Prostate gland (tissue), 2 donors: ENCODE results near the gene NFIX. TPM values are rescaled to one million over a fixed set of nuclear protein-coding genes. Genes with fewer than 3 reads are reported as not detected.

Source experiments
- DNase-seq: peaks from one replicate; pipeline ENCODE4 v3.0.0-alpha.2; 2019; ENCODE audit warnings: low spot score
- H3K27ac ChIP-seq, 2 donors: fragments of 200-600 bp; sonication (generic); 2 replicates each; pipeline ENCODE4 v1.5.1; 2017 to 2019
- H3K27me3 ChIP-seq: fragments of 200-600 bp; sonication (generic); replicated peaks from 2 replicates; pipeline ENCODE4 v1.5.1; 2019; ENCODE audit not compliant: insufficient read depth
- H3K36me3 ChIP-seq, 2 donors: fragments of 200-600 bp; sonication (generic); 1 replicate in 1 of 2; 2 replicates in 1 of 2; pipeline versions ENCODE4 v1.5.1 to v1.8.1; 2017 to 2019
- H3K4me1 ChIP-seq: fragments of 200-600 bp; sonication (generic); replicated peaks from 2 replicates; pipeline ENCODE4 v1.5.1; 2019
- H3K4me3 ChIP-seq, 2 donors: fragments of 200-600 bp; sonication (generic); 2 replicates each; pipeline ENCODE4 v1.5.1; 2017 to 2019
- H3K9me3 ChIP-seq: fragments of 200-600 bp; sonication (generic); 2 replicates; pipeline ENCODE4 v1.5.1; 2017
- CTCF ChIP-seq, 4 experiments: fragments of 200-600 bp in 2 of 4; fragments of 450-650 bp in 2 of 4; sonication (generic) in 2 of 4; IDR thresholded peaks; 1 replicate in 3 of 4; 2 replicates in 1 of 4; pipeline ENCODE4 v1.5.1; 2016 to 2019; ENCODE audit warnings: antibody characterized with exemption in 4 of 4, mild to moderate bottlenecking in 2 of 4, moderate library complexity in 2 of 4
- POLR2A ChIP-seq: fragments of 450-650 bp; IDR thresholded peaks from one replicate; pipeline ENCODE4 v1.6.1; 2016; ENCODE audit warnings: antibody characterized with exemption, mild to moderate bottlenecking
- POLR2AphosphoS5 ChIP-seq: sonication (generic); formaldehyde crosslinking; IDR thresholded peaks from one replicate; pipeline ENCODE4 v1.6.1; 2017; ENCODE audit warnings: antibody characterized with exemption
- WGBS: methylation state at CpG from one replicate; pipeline ENCODE4 v1.1.5; 2018; 5-methylcytosine and 5-hydroxymethylcytosine counted together
- intact Hi-C: fragments of 100-400 bp; cut with DNase I; formaldehyde crosslinking; loops from one replicate; pipeline ENCODE4 v1.14.2; 2022
- total RNA-seq, 2 donors: library from RNA; depleted of rRNA; stranded (reverse); fragments of >200 nt; gene quantifications; one replicate each; pipeline ENCODE4 v1.1.0, GENCODE V29; 2016

Gene NFIX
- total RNA-seq, 2 donors from 2014 or later, result 185 to 286 TPM

GRCh38 chr19:13100031-13100588 lies 104.8 kb downstream of the NFIX start:
- no peak for DNase-seq
- 77% methylated on average over 12 of the region's 12 CpGs for WGBS
- H3K27me3 ChIP-seq, result no peaks in the 10 kb centered on the region
- intact Hi-C loops, result no loop called here
- peaks cover 9% of the 10 kb centered on the region for H3K4me1 ChIP-seq
- no peak overlapping the region for H3K4me3 ChIP-seq
- peaks cover 3 to 4% of the 10 kb centered on the region in 2 donors for H3K36me3 ChIP-seq
- TF ChIP-seq POLR2AphosphoS5 (no peak), POLR2A (no peak), CTCF (IDR thresholded peaks at IDR 0.05) (no peak)
- no peaks in the 10 kb centered on the region for H3K9me3 ChIP-seq
- peak overlapping the region; percentile 84 to 88 for H3K27ac ChIP-seq

- Histone ChIP-seq H3K36me3 (no peaks in the 10 kb centered on the region), H3K9me3 (no peaks in the 10 kb centered on the region), H3K27me3 (no peaks in the 10 kb centered on the region), H3K4me3 (no peak overlapping the region), H3K4me1 (peaks cover 9% of the 10 kb centered on the region), H3K27ac (peak overlapping the region in 1 of 2 donors; percentile 7)
- DNase-seq, result no peak
- WGBS, result 68% methylated on average over 18 of the region's 18 CpGs
- TF ChIP-seq POLR2AphosphoS5, result no peak
- TF ChIP-seq CTCF (IDR thresholded peaks at IDR 0.05), result no peak
- TF ChIP-seq POLR2A, result no peak
- intact Hi-C loops, result no loop called here
Measured at GRCh38 chr19:13100841-13101589, 105.7 kb downstream of the NFIX start.

GRCh38 chr19:13101590-13102415 lies 106.5 kb downstream of the NFIX start:
- intact Hi-C loops, result no loop called here
- TF ChIP-seq CTCF (IDR thresholded peaks at IDR 0.05) (no peak), POLR2A (no peak), POLR2AphosphoS5 (no peak)
- DNase-seq, result no peak
- H3K36me3 ChIP-seq, result no peaks in the 10 kb centered on the region
- 79% methylated on average over 7 of the region's 7 CpGs for WGBS
- H3K4me3 ChIP-seq, result peak overlapping the region; percentile 14 to 24
- H3K9me3 ChIP-seq, result no peaks in the 10 kb centered on the region
- no peaks in the 10 kb centered on the region for H3K27me3 ChIP-seq
- H3K27ac ChIP-seq, result peak overlapping the region; percentile 66 to 69
- H3K4me1 ChIP-seq, result peaks cover 9% of the 10 kb centered on the region

- H3K4me1 ChIP-seq, result peaks cover 9% of the 10 kb centered on the region
Measured at GRCh38 chr19:13102416-13102665, 107.1 kb downstream of the NFIX start.

More at GRCh38 chr19:13102416-13102665, 107.1 kb downstream of the NFIX start:
- WGBS, result 10% methylated on average over 7 of the region's 7 CpGs
- no peaks in the 10 kb centered on the region for H3K36me3 ChIP-seq
- peak overlapping the region; percentile 14 to 24 for H3K4me3 ChIP-seq
- intact Hi-C loops, result no loop called here
- H3K9me3 ChIP-seq, result no peaks in the 10 kb centered on the region
- H3K27me3 ChIP-seq, result no peaks in the 10 kb centered on the region
- H3K27ac ChIP-seq, result peak overlapping the region; percentile 66 to 69
- TF ChIP-seq CTCF (IDR thresholded peaks at IDR 0.05) (no peak), POLR2AphosphoS5 (no peak), POLR2A (no peak)
- DNase-seq, result no peak
